Type B pancreatic cell (in vitro differentiated cells): Measurements from ENCODE around the gene VAV2. TPM values are rescaled to one million over a fixed set of nuclear protein-coding genes. Genes with fewer than 3 reads are reported as not detected.

Experiments used
- DNase-seq: peaks from one replicate; pipeline ENCODE4 v3.0.0; 2021; ENCODE audit warnings: mixed read lengths; ENCODE audit not compliant: unreplicated experiment; ENCODE audit errors: extremely low spot score
- H3K27ac Mint-ChIP-seq: 2 replicates; pipeline ENCODE4 v1.8.0; 2021; ENCODE audit warnings: mild to moderate bottlenecking, mixed read lengths
- H3K27me3 Mint-ChIP-seq: 2 replicates; pipeline ENCODE4 v1.8.0; 2021; ENCODE audit warnings: mixed read lengths
- H3K36me3 Mint-ChIP-seq: 2 replicates; pipeline ENCODE4 v1.8.0; 2021; ENCODE audit warnings: mixed read lengths
- H3K4me1 Mint-ChIP-seq: one replicate; pipeline ENCODE4 v1.8.0; 2021; ENCODE audit warnings: mixed read lengths; ENCODE audit not compliant: unreplicated experiment
- H3K4me3 Mint-ChIP-seq: 2 replicates; pipeline ENCODE4 v1.8.0; 2021; ENCODE audit warnings: mild to moderate bottlenecking, mixed read lengths
- H3K9me3 Mint-ChIP-seq: 2 replicates; pipeline ENCODE4 v1.8.0; 2021; ENCODE audit warnings: mixed read lengths
- CTCF ChIP-seq: fragments of 200-600 bp; sonication (generic); conservative IDR thresholded peaks from 2 replicates; pipeline ENCODE4 v1.5.0; 2021; ENCODE audit warnings: antibody characterized with exemption, mild to moderate bottlenecking
- total RNA-seq: library from RNA; stranded (reverse); gene quantifications from 2 replicates; pipeline ENCODE4 v1.2.1, GENCODE V29; 2021; ENCODE audit warnings: low replicate concordance

The VAV2 gene
- total RNA-seq, 1 donor from 2014 or later, result 39.4 TPM

- Mint-ChIP-seq H3K4me1 (peaks cover 35% of the 10 kb centered on the region), H3K4me3 (no peak overlapping the region)
These were observed 138.1 kb downstream of the VAV2 start for GRCh38 chr9:133854048-133854447.

GRCh38 chr9:133853331-133853730 lies 138.8 kb downstream of the VAV2 start:
- H3K27ac Mint-ChIP-seq, result peak overlapping the region; percentile 58

More at GRCh38 chr9:133854048-133854447, 138.1 kb downstream of the VAV2 start:
- TF ChIP-seq CTCF, result no peak
- Mint-ChIP-seq H3K27me3 (no peaks in the 10 kb centered on the region), H3K9me3 (no peaks in the 10 kb centered on the region), H3K36me3 (peaks cover 20% of the 10 kb centered on the region), H3K27ac (peak overlapping the region; percentile 48)
- DNase-seq, result no peak

GRCh38 chr9:133852431-133852830 lies 139.7 kb downstream of the VAV2 start:
- TF ChIP-seq CTCF, result no peak

More at GRCh38 chr9:133853331-133853730, 138.8 kb downstream of the VAV2 start:
- Mint-ChIP-seq H3K27me3 (no peaks in the 10 kb centered on the region), H3K4me3 (no peak overlapping the region), H3K4me1 (peaks cover 38% of the 10 kb centered on the region), H3K36me3 (peaks cover 20% of the 10 kb centered on the region), H3K9me3 (no peaks in the 10 kb centered on the region)
- no peak for DNase-seq
- no peak for TF ChIP-seq CTCF

GRCh38 chr9:133851693-133852092 lies 140.4 kb downstream of the VAV2 start:
- Mint-ChIP-seq H3K27me3 (no peaks in the 10 kb centered on the region), H3K4me1 (peaks cover 38% of the 10 kb centered on the region), H3K4me3 (no peak overlapping the region), H3K36me3 (peaks cover 14% of the 10 kb centered on the region), H3K9me3 (no peaks in the 10 kb centered on the region), H3K27ac (peak overlapping the region; percentile 9)
- no peak for DNase-seq
- no peak for TF ChIP-seq CTCF

More at GRCh38 chr9:133852431-133852830, 139.7 kb downstream of the VAV2 start:
- peaks cover 38% of the 10 kb centered on the region for H3K4me1 Mint-ChIP-seq
- peaks cover 20% of the 10 kb centered on the region for H3K36me3 Mint-ChIP-seq
- H3K4me3 Mint-ChIP-seq, result no peak overlapping the region
- DNase-seq, result no peak
- no peaks in the 10 kb centered on the region for H3K27me3 Mint-ChIP-seq
- H3K9me3 Mint-ChIP-seq, result no peaks in the 10 kb centered on the region
- H3K27ac Mint-ChIP-seq, result peak overlapping the region; percentile 57

GRCh38 chr9:133850937-133851336 lies 141.2 kb downstream of the VAV2 start:
- no peak for TF ChIP-seq CTCF
- H3K27ac Mint-ChIP-seq, result peak overlapping the region; percentile 67
- DNase-seq, result no peak
- peaks cover 36% of the 10 kb centered on the region for H3K4me1 Mint-ChIP-seq
- H3K9me3 Mint-ChIP-seq, result no peaks in the 10 kb centered on the region
- no peaks in the 10 kb centered on the region for H3K27me3 Mint-ChIP-seq
- no peak overlapping the region for H3K4me3 Mint-ChIP-seq
- H3K36me3 Mint-ChIP-seq, result peaks cover 12% of the 10 kb centered on the region

- Mint-ChIP-seq H3K4me1 (peaks cover 31% of the 10 kb centered on the region), H3K36me3 (peaks cover 9% of the 10 kb centered on the region), H3K4me3 (no peak overlapping the region), H3K27ac (no peak overlapping the region), H3K9me3 (no peaks in the 10 kb centered on the region), H3K27me3 (no peaks in the 10 kb centered on the region)
- TF ChIP-seq CTCF, result no peak
- DNase-seq, result no peak
These were observed 142.0 kb downstream of the VAV2 start for GRCh38 chr9:133850161-133850560.
